GM19328 (cell line): ENCODE data around the gene ENDOD1.

Experiments
- ATAC-seq: cut with Tn5 transposase; IDR thresholded peaks from one replicate; pipeline ENCODE4 v1.9.1; 2021; ENCODE audit warnings: mild to moderate bottlenecking, moderate library complexity; ENCODE audit not compliant: unreplicated experiment

Gene ENDOD1

GRCh38 chr11:95142431-95142830 is 52.8 kb downstream of the ENDOD1 start:
- no peak for ATAC-seq

- no peak for ATAC-seq
These were observed 53.5 kb downstream of the ENDOD1 start for GRCh38 chr11:95143106-95143681.

GRCh38 chr11:95144313-95145235 is 54.9 kb downstream of the ENDOD1 start:
- no peak for ATAC-seq

- no peak for ATAC-seq
These were observed 55.9 kb downstream of the ENDOD1 start for GRCh38 chr11:95145430-95146060.

- no peak for ATAC-seq
These were observed 57.8 kb downstream of the ENDOD1 start for GRCh38 chr11:95147364-95147905.

GRCh38 chr11:95148406-95148805 is 58.8 kb downstream of the ENDOD1 start:
- no peak for ATAC-seq

- ATAC-seq = no peak
These were observed 59.3 kb downstream of the ENDOD1 start for GRCh38 chr11:95148938-95149337.

- no peak for ATAC-seq
These were observed 60.2 kb downstream of the ENDOD1 start for GRCh38 chr11:95149651-95150364.

GRCh38 chr11:95150956-95151684 is 61.5 kb downstream of the ENDOD1 start:
- ATAC-seq = peak; percentile 88

GRCh38 chr11:95152876-95153856 is 63.5 kb downstream of the ENDOD1 start:
- ATAC-seq = no peak

- ATAC-seq = no peak
These were observed 64.2 kb downstream of the ENDOD1 start for GRCh38 chr11:95153857-95154246.

GRCh38 chr11:95154514-95154913 is 64.9 kb downstream of the ENDOD1 start:
- ATAC-seq = no peak

GRCh38 chr11:95155385-95155784 is 65.7 kb downstream of the ENDOD1 start:
- ATAC-seq = no peak

GRCh38 chr11:95156133-95156721 is 66.6 kb downstream of the ENDOD1 start:
- no peak for ATAC-seq

GRCh38 chr11:95156916-95157541 is 67.4 kb downstream of the ENDOD1 start:
- no peak for ATAC-seq

GRCh38 chr11:95157824-95158223 is 68.2 kb downstream of the ENDOD1 start:
- no peak for ATAC-seq

GRCh38 chr11:95161248-95161647 is 71.6 kb downstream of the ENDOD1 start:
- no peak for ATAC-seq

- no peak for ATAC-seq
These were observed 73.5 kb downstream of the ENDOD1 start for GRCh38 chr11:95163106-95163505.
